Peyer's patch (tissue), 4 donors: ENCODE measurements around the gene MYL6.
"Not testable (repeated sequence)": the region's sequence is repeated elsewhere in the genome, so short reads cannot be mapped to it uniquely, and the experiment has no call there.

ENCODE experiments used
- POLR2A ChIP-seq, 2 donors: fragments of 450-650 bp; IDR thresholded peaks; one replicate each; pipeline ENCODE4 v1.5.1; 2017; ENCODE audit warnings: antibody characterized with exemption in 2 of 2, mild to moderate bottlenecking in 2 of 2, moderate library complexity in 2 of 2
- TF ChIP-seq, protein P1 (sequence below), 6 experiments: fragments of 450-650 bp in 4 of 6; fragments of 200-600 bp in 2 of 6; sonication (generic) in 1 of 6; IDR thresholded peaks; one replicate each; pipeline ENCODE4 v1.5.1; 2017 to 2019; ENCODE audit warnings: antibody characterized with exemption in 6 of 6, mild to moderate bottlenecking in 3 of 6, moderate library complexity in 1 of 6

DNA sequence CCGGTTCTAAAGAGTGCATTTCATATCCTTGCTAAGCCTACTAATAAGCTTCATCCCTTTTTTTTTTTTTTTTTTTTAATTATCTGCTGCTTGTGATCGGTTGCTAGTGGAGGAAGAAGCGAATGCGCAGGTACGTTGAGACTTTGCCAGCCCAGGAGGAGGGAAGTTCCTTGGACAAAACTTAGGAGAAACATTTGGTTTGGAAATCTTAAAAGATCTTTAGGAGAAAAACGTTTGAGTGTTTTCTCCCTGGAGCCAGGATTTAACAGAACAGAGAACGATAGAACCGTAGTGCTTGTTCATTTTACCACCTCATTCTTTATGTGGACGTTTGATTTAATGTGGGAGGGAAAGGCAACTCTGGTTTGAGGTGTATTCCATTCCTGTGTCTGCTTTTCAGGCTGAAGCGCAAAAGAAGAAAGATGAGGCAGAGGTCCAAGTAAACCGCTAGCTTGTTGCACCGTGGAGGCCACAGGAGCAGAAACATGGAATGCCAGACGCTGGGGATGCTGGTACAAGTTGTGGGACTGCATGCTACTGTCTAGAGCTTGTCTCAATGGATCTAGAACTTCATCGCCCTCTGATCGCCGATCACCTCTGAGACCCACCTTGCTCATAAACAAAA lies 41.0 kb upstream of the MYL6 start:
- TF ChIP-seq POLR2A (IDR thresholded peaks at IDR 0.05), result not testable (repeated sequence)
- TF ChIP-seq, protein P1, sequence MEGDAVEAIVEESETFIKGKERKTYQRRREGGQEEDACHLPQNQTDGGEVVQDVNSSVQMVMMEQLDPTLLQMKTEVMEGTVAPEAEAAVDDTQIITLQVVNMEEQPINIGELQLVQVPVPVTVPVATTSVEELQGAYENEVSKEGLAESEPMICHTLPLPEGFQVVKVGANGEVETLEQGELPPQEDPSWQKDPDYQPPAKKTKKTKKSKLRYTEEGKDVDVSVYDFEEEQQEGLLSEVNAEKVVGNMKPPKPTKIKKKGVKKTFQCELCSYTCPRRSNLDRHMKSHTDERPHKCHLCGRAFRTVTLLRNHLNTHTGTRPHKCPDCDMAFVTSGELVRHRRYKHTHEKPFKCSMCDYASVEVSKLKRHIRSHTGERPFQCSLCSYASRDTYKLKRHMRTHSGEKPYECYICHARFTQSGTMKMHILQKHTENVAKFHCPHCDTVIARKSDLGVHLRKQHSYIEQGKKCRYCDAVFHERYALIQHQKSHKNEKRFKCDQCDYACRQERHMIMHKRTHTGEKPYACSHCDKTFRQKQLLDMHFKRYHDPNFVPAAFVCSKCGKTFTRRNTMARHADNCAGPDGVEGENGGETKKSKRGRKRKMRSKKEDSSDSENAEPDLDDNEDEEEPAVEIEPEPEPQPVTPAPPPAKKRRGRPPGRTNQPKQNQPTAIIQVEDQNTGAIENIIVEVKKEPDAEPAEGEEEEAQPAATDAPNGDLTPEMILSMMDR (IDR thresholded peaks at IDR 0.05), result not testable (repeated sequence)
